ENCODE measurements around the gene DDX41.

The DDX41 gene

DNA sequence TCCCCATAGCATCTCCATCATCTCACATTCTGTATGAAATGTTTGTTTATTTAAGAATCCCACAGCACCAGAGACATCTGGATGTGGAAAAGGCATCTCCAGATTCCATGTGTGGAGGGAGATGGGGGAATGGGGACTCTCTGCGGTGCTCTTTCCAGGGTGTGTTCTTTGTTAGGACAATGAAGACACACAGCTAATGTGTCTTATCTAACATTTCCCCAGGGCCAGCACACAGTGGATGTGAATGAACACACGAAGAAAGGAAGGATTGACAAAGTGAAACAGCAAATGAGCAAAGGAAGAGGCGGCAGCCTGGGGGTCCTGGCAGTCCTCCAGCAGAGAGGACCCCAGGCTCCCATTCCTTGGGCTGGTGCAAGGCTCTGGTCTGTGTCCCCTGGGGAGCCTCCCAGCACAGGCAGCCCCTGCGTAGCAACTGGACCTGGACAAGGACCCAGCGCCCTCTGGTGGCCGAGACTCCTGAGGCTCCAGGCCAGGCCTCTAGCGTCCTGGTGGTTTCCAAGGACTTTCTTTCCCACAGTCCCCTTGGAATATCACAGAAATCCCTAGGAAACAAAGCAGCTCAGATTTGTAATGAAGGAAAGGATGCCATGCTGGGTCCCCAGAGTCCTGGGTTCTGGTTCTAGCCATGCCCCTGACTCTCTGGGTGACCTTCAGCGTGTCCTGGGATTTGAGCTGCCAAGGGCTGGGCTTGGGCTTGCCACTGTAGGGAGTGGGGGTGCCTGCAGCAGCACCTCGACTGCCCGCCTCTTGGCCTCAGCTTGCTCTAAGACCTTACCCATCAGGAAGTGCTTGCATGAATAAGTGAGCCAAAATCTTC lies 15.9 kb downstream of the DDX41 start:
- no peaks in the 10 kb centered on the region for H3K9me3 ChIP-seq (ENCODE audit: insufficient read depth, low read length)
- H3K27me3 ChIP-seq (ENCODE audit: insufficient read depth, insufficient read length): peaks cover 11% of the 10 kb centered on the region
- peak; percentile 79 for DNase-seq (ENCODE audit: low read depth, low spot score)
- H3K36me3 ChIP-seq (ENCODE audit: insufficient read depth, insufficient read length, low read length): peaks cover 42% of the 10 kb centered on the region
- peak overlapping the region; percentile 39 for H3K9ac ChIP-seq (ENCODE audit: insufficient read length, low read depth)
- peaks cover 17% of the 10 kb centered on the region for H3K4me1 ChIP-seq (ENCODE audit: insufficient read depth, insufficient read length)
- no peak overlapping the region for H3K4me3 ChIP-seq (ENCODE audit: insufficient read length, low read depth)
- no peak for TF ChIP-seq YY1 (IDR thresholded peaks at IDR 0.05; ENCODE audit: insufficient read depth, insufficient read length)
- no peak for TF ChIP-seq ZNF274 (IDR thresholded peaks at IDR 0.05; ENCODE audit: low read depth, low read length)
- TF ChIP-seq SUZ12 (IDR thresholded peaks at IDR 0.05; ENCODE audit: extremely low read depth, insufficient read depth, insufficient read length): no peak

DNA sequence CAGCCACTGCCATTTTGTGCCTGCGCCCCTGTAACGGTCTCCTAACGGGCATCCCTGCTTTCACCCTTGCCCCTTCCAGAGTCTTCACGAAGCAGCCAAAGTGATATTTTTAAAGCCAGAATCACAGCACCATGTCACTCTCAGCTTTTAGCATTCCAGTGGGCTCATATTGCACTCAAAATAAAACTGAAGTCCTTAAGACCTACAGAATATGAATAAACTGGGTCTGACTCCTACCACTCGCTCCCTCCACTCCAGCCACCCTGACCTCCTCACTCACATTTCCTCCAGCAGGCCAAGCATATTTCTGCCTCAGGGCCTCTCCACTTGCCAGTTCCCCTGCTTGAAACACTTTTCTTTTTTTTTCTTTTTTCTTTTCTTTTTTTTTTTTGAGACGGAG lies 16.9 kb downstream of the DDX41 start:
- no peak for DNase-seq (ENCODE audit: low read depth, low spot score)
- Histone ChIP-seq H3K27me3 (ENCODE audit: insufficient read depth, insufficient read length) (peaks cover 11% of the 10 kb centered on the region), H3K4me1 (ENCODE audit: insufficient read depth, insufficient read length) (peaks cover 27% of the 10 kb centered on the region), H3K4me3 (ENCODE audit: insufficient read length, low read depth) (no peak overlapping the region), H3K9ac (ENCODE audit: insufficient read length, low read depth) (no peak overlapping the region), H3K36me3 (ENCODE audit: insufficient read depth, insufficient read length, low read length) (peaks cover 45% of the 10 kb centered on the region), H3K9me3 (ENCODE audit: insufficient read depth, low read length) (no peaks in the 10 kb centered on the region)
- no peak for TF ChIP-seq SUZ12 (IDR thresholded peaks at IDR 0.05; ENCODE audit: extremely low read depth, insufficient read depth, insufficient read length)
- no peak for TF ChIP-seq YY1 (IDR thresholded peaks at IDR 0.05; ENCODE audit: insufficient read depth, insufficient read length)
- no peak for TF ChIP-seq ZNF274 (IDR thresholded peaks at IDR 0.05; ENCODE audit: low read depth, low read length)

DNA sequence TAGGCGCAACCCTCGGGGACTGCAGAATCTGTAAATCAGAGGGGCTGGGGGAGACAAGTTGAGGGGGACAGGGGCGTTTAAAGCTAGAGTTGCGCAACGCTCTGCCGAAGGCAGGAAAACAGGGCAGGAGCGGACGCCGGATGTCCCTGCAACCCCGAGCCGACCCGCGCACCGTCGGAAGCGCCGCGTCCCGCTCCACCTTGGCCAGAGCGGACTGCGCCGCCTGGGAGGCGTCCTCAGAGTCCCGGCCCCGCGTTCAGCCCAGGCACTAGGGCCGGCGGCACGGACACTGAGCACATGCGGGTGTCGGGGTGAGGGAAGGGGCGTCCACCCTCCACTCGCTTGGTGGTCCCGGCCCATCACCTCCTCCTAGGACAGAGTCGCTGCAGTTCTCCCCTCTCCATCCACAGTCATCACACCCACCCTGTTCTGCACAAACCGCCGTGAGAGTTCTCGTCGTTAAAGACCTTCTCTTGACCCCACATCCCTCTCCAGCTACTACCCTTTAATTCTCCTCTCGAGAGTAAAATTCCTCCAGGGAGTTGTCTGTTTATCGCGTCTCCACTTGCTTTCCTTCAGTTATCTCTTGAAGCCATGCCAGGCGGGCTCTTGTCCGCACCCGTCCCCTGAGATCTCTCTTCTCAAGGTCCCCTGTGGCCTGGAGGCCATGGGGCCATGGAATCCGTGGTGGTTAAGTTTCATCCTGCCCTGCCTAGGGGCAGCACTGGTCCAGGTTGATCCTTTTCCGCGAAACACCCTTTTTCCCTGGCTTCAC lies 18.6 kb downstream of the DDX41 start:
- Histone ChIP-seq H3K9ac (ENCODE audit: insufficient read length, low read depth) (peak overlapping the region; percentile 90), H3K27me3 (ENCODE audit: insufficient read depth, insufficient read length) (peaks cover 11% of the 10 kb centered on the region), H3K9me3 (ENCODE audit: insufficient read depth, low read length) (no peaks in the 10 kb centered on the region), H3K4me3 (ENCODE audit: insufficient read length, low read depth) (peak overlapping the region; percentile 69), H3K4me1 (ENCODE audit: insufficient read depth, insufficient read length) (peaks cover 34% of the 10 kb centered on the region), H3K36me3 (ENCODE audit: insufficient read depth, insufficient read length, low read length) (peaks cover 41% of the 10 kb centered on the region)
- DNase-seq (ENCODE audit: low read depth, low spot score): no peak
- TF ChIP-seq YY1 (IDR thresholded peaks at IDR 0.05; ENCODE audit: insufficient read depth, insufficient read length): no peak
- no peak for TF ChIP-seq SUZ12 (IDR thresholded peaks at IDR 0.05; ENCODE audit: extremely low read depth, insufficient read depth, insufficient read length)
- no peak for TF ChIP-seq ZNF274 (IDR thresholded peaks at IDR 0.05; ENCODE audit: low read depth, low read length)

DNA sequence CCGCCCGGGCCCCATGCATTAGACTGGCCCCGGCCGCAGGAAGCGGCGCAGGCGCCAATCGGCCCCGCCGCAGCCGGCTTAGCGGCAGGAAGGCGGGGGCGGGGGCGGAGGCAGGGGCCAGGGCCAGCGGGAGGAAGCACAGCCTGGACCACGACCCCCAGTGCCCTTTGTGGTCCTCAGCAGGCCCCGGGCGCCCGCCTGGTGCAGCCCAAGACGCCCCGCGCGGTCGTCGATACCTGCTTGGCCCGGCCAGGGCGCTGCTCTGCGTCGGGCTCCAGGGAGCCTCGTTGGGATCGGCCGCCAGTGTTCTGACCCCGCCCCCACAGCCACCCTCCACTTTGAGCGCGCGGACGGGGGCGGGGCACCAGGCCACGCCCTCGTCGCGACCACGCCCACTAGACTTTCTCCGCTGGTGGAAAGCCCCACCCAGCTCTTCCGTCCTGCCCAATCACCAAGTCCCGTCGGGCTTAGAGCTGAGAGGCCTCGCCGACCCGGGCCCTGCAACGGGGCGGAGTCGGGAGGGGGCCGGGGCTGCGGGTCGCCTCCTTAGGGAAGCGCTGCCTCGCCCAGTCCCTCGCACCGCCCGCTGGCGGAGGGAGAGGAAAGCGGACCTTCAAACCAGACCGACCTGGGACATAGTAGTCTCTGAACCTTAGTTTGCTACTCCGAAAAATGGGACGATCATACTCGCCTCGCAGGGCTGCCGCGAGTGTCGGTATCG lies 19.3 kb downstream of the DDX41 start, which contains the start of gene PDLIM7:
PDLIM7 (minus strand) TSS at position 313 of the 721 bp plus-strand sequence. CDS start 1,092 bp downstream, outside the sequence.
- H3K9ac ChIP-seq (ENCODE audit: insufficient read length, low read depth): peak within 1 kb of the TSS; percentile 98
- peak within 1 kb of the TSS; percentile 85 for H3K4me3 ChIP-seq (ENCODE audit: insufficient read length, low read depth)
- peak; percentile 93 for DNase-seq (ENCODE audit: low read depth, low spot score)
- H3K9me3 ChIP-seq (ENCODE audit: insufficient read depth, low read length): no peaks in the 10 kb centered on the region
- peaks cover 41% of the 10 kb centered on the region for H3K4me1 ChIP-seq (ENCODE audit: insufficient read depth, insufficient read length)
- TF ChIP-seq ZNF274 (IDR thresholded peaks at IDR 0.05; ENCODE audit: low read depth, low read length): no peak
- no peak for TF ChIP-seq SUZ12 (IDR thresholded peaks at IDR 0.05; ENCODE audit: extremely low read depth, insufficient read depth, insufficient read length)
- no peak for TF ChIP-seq YY1 (IDR thresholded peaks at IDR 0.05; ENCODE audit: insufficient read depth, insufficient read length)
- peaks cover 41% of the 10 kb centered on the region for H3K36me3 ChIP-seq (ENCODE audit: insufficient read depth, insufficient read length, low read length)
- peaks cover 11% of the 10 kb centered on the region for H3K27me3 ChIP-seq (ENCODE audit: insufficient read depth, insufficient read length)

DNA sequence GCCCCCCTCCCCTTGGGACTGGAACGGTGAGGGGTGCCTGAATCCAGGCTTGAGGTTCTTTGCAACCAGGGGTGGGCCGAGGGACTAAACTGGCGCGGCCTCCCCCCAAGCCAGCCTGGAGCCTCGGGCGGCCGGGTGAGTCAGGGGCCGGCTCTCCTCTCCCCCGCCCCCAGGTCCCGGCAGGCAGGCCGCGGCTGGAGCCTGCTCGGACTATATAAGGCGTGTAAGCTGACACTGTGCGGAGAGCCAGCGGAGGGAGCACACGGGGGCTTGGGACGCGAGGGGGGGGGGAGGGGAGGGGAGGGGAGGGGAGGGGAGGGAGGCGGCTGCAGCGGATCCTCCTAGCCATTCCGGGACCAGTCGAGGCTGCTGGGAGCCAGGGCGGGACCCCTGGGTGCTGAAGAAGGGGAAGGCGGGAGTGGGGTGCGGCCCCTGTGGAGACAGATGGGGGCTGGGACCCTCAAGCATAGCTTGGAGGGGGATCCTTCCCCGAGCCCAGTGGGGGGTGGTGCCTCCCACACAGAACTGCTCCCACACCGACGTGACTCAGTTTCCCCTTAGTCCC lies 20.0 kb downstream of the DDX41 start:
- Histone ChIP-seq H3K4me1 (ENCODE audit: insufficient read depth, insufficient read length) (peaks cover 46% of the 10 kb centered on the region), H3K36me3 (ENCODE audit: insufficient read depth, insufficient read length, low read length) (peaks cover 44% of the 10 kb centered on the region), H3K9ac (ENCODE audit: insufficient read length, low read depth) (peak overlapping the region; percentile 98), H3K4me3 (ENCODE audit: insufficient read length, low read depth) (peak overlapping the region; percentile 85), H3K9me3 (ENCODE audit: insufficient read depth, low read length) (no peaks in the 10 kb centered on the region), H3K27me3 (ENCODE audit: insufficient read depth, insufficient read length) (peaks cover 11% of the 10 kb centered on the region)
- DNase-seq (ENCODE audit: low read depth, low spot score): peak; percentile 85
- TF ChIP-seq YY1 (IDR thresholded peaks at IDR 0.05; ENCODE audit: insufficient read depth, insufficient read length) (no peak), ZNF274 (IDR thresholded peaks at IDR 0.05; ENCODE audit: low read depth, low read length) (no peak), SUZ12 (IDR thresholded peaks at IDR 0.05; ENCODE audit: extremely low read depth, insufficient read depth, insufficient read length) (no peak)

DNA sequence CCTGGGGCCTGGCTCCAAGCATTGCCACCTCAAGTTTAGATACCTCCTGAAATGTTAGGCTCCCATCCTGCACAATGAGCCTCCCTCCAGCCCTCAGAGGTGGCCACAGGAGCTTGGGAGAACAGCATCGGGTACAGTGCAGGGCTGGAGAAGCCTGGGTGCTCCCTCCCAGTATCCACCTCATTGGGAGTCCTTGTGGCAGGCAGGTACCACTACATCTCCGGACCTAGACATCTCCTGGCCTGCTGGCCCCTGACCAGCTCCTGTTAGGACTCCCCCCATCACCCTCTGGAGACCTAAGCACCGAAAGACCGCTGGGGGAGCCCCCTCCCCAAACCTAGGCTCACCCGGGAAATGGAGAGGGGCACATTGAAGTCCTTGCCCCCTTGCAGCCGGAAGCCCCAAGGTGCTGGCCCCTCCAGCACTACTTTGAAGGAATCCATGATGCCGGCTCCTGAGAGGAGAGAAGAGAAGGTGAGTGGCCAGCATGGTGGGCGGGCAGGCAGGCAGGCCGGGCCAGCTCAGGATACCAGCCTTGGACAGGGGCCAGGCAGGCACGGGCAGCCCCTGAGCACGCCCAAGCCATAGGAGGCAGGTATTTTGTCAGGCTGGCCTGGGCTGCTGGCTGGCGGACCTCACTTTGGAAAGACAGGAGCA lies 20.6 kb downstream of the DDX41 start:
- Histone ChIP-seq H3K4me3 (ENCODE audit: insufficient read length, low read depth) (peak overlapping the region; percentile 67), H3K4me1 (ENCODE audit: insufficient read depth, insufficient read length) (peaks cover 45% of the 10 kb centered on the region), H3K27me3 (ENCODE audit: insufficient read depth, insufficient read length) (peaks cover 11% of the 10 kb centered on the region), H3K9me3 (ENCODE audit: insufficient read depth, low read length) (no peaks in the 10 kb centered on the region), H3K36me3 (ENCODE audit: insufficient read depth, insufficient read length, low read length) (peaks cover 49% of the 10 kb centered on the region), H3K9ac (ENCODE audit: insufficient read length, low read depth) (peak overlapping the region; percentile 98)
- DNase-seq (ENCODE audit: low read depth, low spot score): no peak
- TF ChIP-seq SUZ12 (IDR thresholded peaks at IDR 0.05; ENCODE audit: extremely low read depth, insufficient read depth, insufficient read length) (no peak), YY1 (IDR thresholded peaks at IDR 0.05; ENCODE audit: insufficient read depth, insufficient read length) (no peak), ZNF274 (IDR thresholded peaks at IDR 0.05; ENCODE audit: low read depth, low read length) (no peak)

Data from NT2/D1 (cell line).